ENCODE measurements around the gene DAAM2.

DNA sequence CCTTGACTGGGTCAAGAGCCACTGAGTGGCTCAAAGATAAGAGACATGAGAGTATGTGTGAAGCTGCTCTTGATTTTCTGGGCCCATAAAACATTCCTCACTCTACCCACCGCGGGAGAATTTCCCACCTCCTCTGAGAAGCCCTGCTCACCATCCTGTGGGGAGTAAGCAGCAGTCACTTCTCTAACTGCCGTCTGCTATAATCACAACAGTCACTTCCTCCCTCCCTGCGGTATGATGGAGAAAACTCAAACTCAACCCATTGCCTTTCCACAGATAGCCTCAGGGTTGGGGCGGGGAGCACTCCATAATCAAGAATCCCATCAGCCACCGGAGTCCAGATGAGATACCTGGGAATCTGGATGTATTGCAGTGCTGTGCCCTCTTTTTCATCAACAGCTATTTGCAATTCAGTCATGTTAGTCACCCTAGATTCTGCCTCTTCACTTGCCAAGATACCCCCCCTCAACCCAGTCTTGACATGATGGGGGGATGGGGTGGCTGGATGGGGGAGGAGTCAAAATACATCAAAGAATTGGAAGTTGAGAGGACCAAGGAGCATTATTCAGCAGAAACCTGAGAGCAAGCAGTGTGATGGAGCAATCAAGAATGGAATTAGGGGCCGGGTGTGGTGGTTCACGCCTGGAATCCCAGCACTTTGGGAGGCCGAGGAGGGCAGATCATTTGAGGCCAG is 137.0 kb downstream of the DAAM2 start:
- TF ChIP-seq, protein P1, sequence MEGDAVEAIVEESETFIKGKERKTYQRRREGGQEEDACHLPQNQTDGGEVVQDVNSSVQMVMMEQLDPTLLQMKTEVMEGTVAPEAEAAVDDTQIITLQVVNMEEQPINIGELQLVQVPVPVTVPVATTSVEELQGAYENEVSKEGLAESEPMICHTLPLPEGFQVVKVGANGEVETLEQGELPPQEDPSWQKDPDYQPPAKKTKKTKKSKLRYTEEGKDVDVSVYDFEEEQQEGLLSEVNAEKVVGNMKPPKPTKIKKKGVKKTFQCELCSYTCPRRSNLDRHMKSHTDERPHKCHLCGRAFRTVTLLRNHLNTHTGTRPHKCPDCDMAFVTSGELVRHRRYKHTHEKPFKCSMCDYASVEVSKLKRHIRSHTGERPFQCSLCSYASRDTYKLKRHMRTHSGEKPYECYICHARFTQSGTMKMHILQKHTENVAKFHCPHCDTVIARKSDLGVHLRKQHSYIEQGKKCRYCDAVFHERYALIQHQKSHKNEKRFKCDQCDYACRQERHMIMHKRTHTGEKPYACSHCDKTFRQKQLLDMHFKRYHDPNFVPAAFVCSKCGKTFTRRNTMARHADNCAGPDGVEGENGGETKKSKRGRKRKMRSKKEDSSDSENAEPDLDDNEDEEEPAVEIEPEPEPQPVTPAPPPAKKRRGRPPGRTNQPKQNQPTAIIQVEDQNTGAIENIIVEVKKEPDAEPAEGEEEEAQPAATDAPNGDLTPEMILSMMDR (conservative IDR thresholded peaks at IDR 0.05; ENCODE audit: low read depth, low read length), result no peak
- no peak for TF ChIP-seq EZH2 (IDR thresholded peaks at IDR 0.05; ENCODE audit: borderline replicate concordance, low read depth, low read length, poor library complexity, severe bottlenecking)

All from A673 (cell line).